H1 (cell line): ENCODE results near the gene VPS9D1. TPM values are rescaled to one million over a fixed set of nuclear protein-coding genes. Genes with fewer than 3 reads are reported as not detected.

ENCODE experiments used
- CTCF ChIA-PET: fragments of 300-600 bp; sonication (Branson Sonifier 250); formaldehyde crosslinking; loops from one replicate; lab custom pipeline; 2021; ENCODE audit not compliant: partially characterized antibody; lab: Charles Lee
- POLR2A ChIA-PET: fragments of 300-600 bp; sonication (Branson Sonifier 250); formaldehyde crosslinking; loops from one replicate; lab custom pipeline; 2021; ENCODE audit warnings: inconsistent platforms; ENCODE audit not compliant: partially characterized antibody; lab: Charles Lee
- DNase-seq, 2 experiments: peaks; one replicate each; pipeline versions ENCODE4 v3.0.0 to v3.0.0-alpha.2; 2010 to 2022; ENCODE audit warnings: low spot score in 2 of 2, low read depth in 1 of 2, mixed read lengths in 1 of 2
- FAIRE-seq: peaks from 2 replicates; lab custom pipeline; 2011; peaks lifted over from hg19 to GRCh38; lab: Jason Lieb, UNC
- H2AFZ ChIP-seq: 2 replicates; pipeline ENCODE4 v1.8.1; 2012; ENCODE audit warnings: low read length, inconsistent platforms
- H2AK5ac ChIP-seq: 2 replicates; pipeline ENCODE4 v1.6.1; 2013; ENCODE audit warnings: low read depth, low read length
- H2BK120ac ChIP-seq: replicated peaks from 2 replicates; pipeline ENCODE3; 2013; ENCODE audit warnings: low read depth, low read length, inconsistent platforms
- H2BK12ac ChIP-seq: 2 replicates; pipeline ENCODE4 v1.6.1; 2013; ENCODE audit warnings: low read depth, low read length
- H2BK15ac ChIP-seq: 2 replicates; pipeline ENCODE4 v1.6.1; 2013; ENCODE audit warnings: low read length
- H2BK20ac ChIP-seq: 2 replicates; pipeline ENCODE4 v1.6.1; 2013; ENCODE audit warnings: low read length
- H2BK5ac ChIP-seq: 2 replicates; pipeline ENCODE4 v1.6.1; 2013; ENCODE audit warnings: low read depth, low read length
- H3K14ac ChIP-seq: 2 replicates; pipeline ENCODE4 v1.6.1; 2013; ENCODE audit warnings: inconsistent platforms; ENCODE audit not compliant: insufficient read length
- H3K18ac ChIP-seq: 2 replicates; pipeline ENCODE4 v1.6.1; 2013; ENCODE audit warnings: low read length; ENCODE audit errors: extremely low read depth
- H3K23ac ChIP-seq: 2 replicates; pipeline ENCODE4 v1.6.1; 2013; ENCODE audit warnings: inconsistent platforms; ENCODE audit not compliant: insufficient read length
- H3K23me2 ChIP-seq: 2 replicates; pipeline ENCODE4 v1.6.1; 2013; ENCODE audit warnings: low read depth, low read length
- H3K27ac ChIP-seq: 2 replicates; pipeline ENCODE4 v1.6.1; 2011; ENCODE audit warnings: low read depth, low read length, inconsistent platforms
- H3K27me3 ChIP-seq, 4 experiments: replicated peaks in 1 of 4; 1 replicate in 1 of 4; 2 replicates in 3 of 4; pipeline versions ENCODE4 v1.6.1 to v1.8.1; 2011 to 2013; ENCODE audit warnings: low read length in 3 of 4, mild to moderate bottlenecking in 3 of 4, inconsistent platforms in 2 of 4, mixed read lengths in 2 of 4, moderate library complexity in 1 of 4; ENCODE audit not compliant: control insufficient read depth in 3 of 4, insufficient read depth in 3 of 4; ENCODE audit errors: extremely low read depth in 1 of 4
- H3K36me3 ChIP-seq, 4 experiments: 2 replicates each; pipeline versions ENCODE4 v1.6.1 to v1.8.1; 2011 to 2013; ENCODE audit warnings: mild to moderate bottlenecking in 4 of 4, low read length in 3 of 4, moderate library complexity in 2 of 4, control low read depth in 1 of 4, inconsistent platforms in 1 of 4; ENCODE audit not compliant: insufficient read depth in 4 of 4, control insufficient read depth in 2 of 4
- H3K4ac ChIP-seq: replicated peaks from 2 replicates; pipeline ENCODE3; 2013; ENCODE audit warnings: low read length, low read depth, mixed read lengths, inconsistent platforms; ENCODE audit not compliant: insufficient read length
- H3K4me1 ChIP-seq, 4 experiments: replicated peaks in 1 of 4; 1 replicate in 1 of 4; 2 replicates in 3 of 4; pipeline versions ENCODE4 v1.6.1 to v1.8.1; 2011 to 2013; ENCODE audit warnings: low read length in 3 of 4, inconsistent platforms in 2 of 4, mixed read lengths in 1 of 4; ENCODE audit not compliant: insufficient read depth in 4 of 4, control insufficient read depth in 3 of 4
- H3K4me2 ChIP-seq, 2 experiments: 2 replicates each; pipeline versions ENCODE4 v1.6.1 to v1.8.1; 2011 to 2013; ENCODE audit warnings: low read depth in 2 of 2, low read length in 2 of 2, control low read depth in 1 of 2, inconsistent platforms in 1 of 2, mild to moderate bottlenecking in 1 of 2; ENCODE audit not compliant: insufficient read depth in 1 of 2
- H3K4me3 ChIP-seq, 4 experiments: fragments of 200-600, 300-600 bp in 1 of 4; sonication (generic), shearing (Covaris generic), sonication (Bioruptor Twin) in 1 of 4; 2 replicates each; pipeline versions ENCODE4 v1.5.1 to v1.8.1; 2011 to 2016; ENCODE audit warnings: low read length in 4 of 4, low read depth in 3 of 4, control low read depth in 2 of 4, inconsistent platforms in 2 of 4, mild to moderate bottlenecking in 2 of 4, mixed read lengths in 1 of 4, moderate library complexity in 1 of 4; ENCODE audit not compliant: insufficient read depth in 2 of 4; ENCODE audit errors: extremely low read depth in 1 of 4
- H3K56ac ChIP-seq: replicated peaks from 2 replicates; pipeline ENCODE3; 2013; ENCODE audit warnings: low read depth, mild to moderate bottlenecking, mixed read lengths, low read length, inconsistent platforms; ENCODE audit not compliant: insufficient read length
- H3K79me1 ChIP-seq: 2 replicates; pipeline ENCODE4 v1.6.1; 2013; ENCODE audit warnings: low read depth, low read length, control low read depth
- H3K79me2 ChIP-seq, 2 experiments: 2 replicates each; pipeline versions ENCODE4 v1.6.1 to v1.8.1; 2012 to 2013; ENCODE audit warnings: low read length in 2 of 2, mild to moderate bottlenecking in 2 of 2, inconsistent platforms in 1 of 2; ENCODE audit not compliant: insufficient read depth in 2 of 2, control insufficient read depth in 1 of 2
- H3K9ac ChIP-seq, 4 experiments: replicated peaks in 1 of 4; 1 replicate in 1 of 4; 2 replicates in 3 of 4; pipeline versions ENCODE4 v1.6.1 to v1.8.1; 2011 to 2013; ENCODE audit warnings: low read depth in 3 of 4, low read length in 3 of 4, control low read depth in 2 of 4, mild to moderate bottlenecking in 2 of 4, moderate library complexity in 2 of 4, inconsistent platforms in 1 of 4; ENCODE audit errors: extremely low read depth in 1 of 4
- H3K9me3 ChIP-seq, 2 experiments: 2 replicates each; pipeline versions ENCODE4 v1.6.1 to v1.8.1; 2012 to 2013; ENCODE audit warnings: mild to moderate bottlenecking in 2 of 2, moderate library complexity in 2 of 2, control low read depth in 1 of 2, inconsistent platforms in 1 of 2, low read depth in 1 of 2, low read length in 1 of 2, mixed read lengths in 1 of 2; ENCODE audit not compliant: insufficient read depth in 2 of 2
- H4K20me1 ChIP-seq, 2 experiments: replicated peaks in 1 of 2; 2 replicates each; pipeline versions ENCODE3 to v1.8.1; 2011 to 2013; ENCODE audit warnings: inconsistent platforms in 2 of 2, low read length in 2 of 2, mild to moderate bottlenecking in 1 of 2; ENCODE audit not compliant: insufficient read depth in 2 of 2, control insufficient read depth in 1 of 2
- H4K5ac ChIP-seq: 2 replicates; pipeline ENCODE4 v1.6.1; 2013; ENCODE audit warnings: low read length, low read depth, mixed read lengths, inconsistent platforms; ENCODE audit not compliant: insufficient read length
- H4K8ac ChIP-seq: 2 replicates; pipeline ENCODE4 v1.8.0; 2013; ENCODE audit warnings: mild to moderate bottlenecking, moderate library complexity, low read length, inconsistent platforms; ENCODE audit not compliant: insufficient read depth; ENCODE audit errors: extremely low read depth
- H4K91ac ChIP-seq: replicated peaks from 2 replicates; pipeline ENCODE3; 2013; ENCODE audit warnings: low read length, mixed read lengths, inconsistent platforms; ENCODE audit not compliant: insufficient read length
- ATF2 ChIP-seq: IDR thresholded peaks from 2 replicates; pipeline ENCODE4 v1.6.1; 2012; ENCODE audit warnings: low read length, inconsistent platforms
- ATF3 ChIP-seq: IDR thresholded peaks from 2 replicates; pipeline ENCODE4 v1.6.1; 2011; ENCODE audit warnings: low read depth, mild to moderate bottlenecking, low read length; ENCODE audit not compliant: insufficient read depth
- BRCA1 ChIP-seq: IDR thresholded peaks from 2 replicates; pipeline ENCODE4 v1.6.1; 2012; ENCODE audit warnings: low read depth, low read length, improper control_type of control experiment
- EP300 ChIP-seq, 2 experiments: IDR thresholded peaks; 1 replicate in 1 of 2; 2 replicates in 1 of 2; pipeline ENCODE4 v1.6.1; 2011 to 2012; ENCODE audit warnings: low read depth in 2 of 2, low read length in 2 of 2, mild to moderate bottlenecking in 2 of 2, borderline replicate concordance in 1 of 2, inconsistent platforms in 1 of 2, moderate library complexity in 1 of 2
- JUND ChIP-seq: IDR thresholded peaks from 2 replicates; pipeline ENCODE4 v1.6.1; 2011; ENCODE audit warnings: mild to moderate bottlenecking, improper control_type of control experiment, low read length
- NANOG ChIP-seq: IDR thresholded peaks from 2 replicates; pipeline ENCODE4 v1.6.1; 2011; ENCODE audit warnings: low read length, low read depth, mild to moderate bottlenecking, inconsistent platforms; ENCODE audit not compliant: insufficient read depth, poor library complexity, severe bottlenecking
- POU5F1 ChIP-seq: IDR thresholded peaks from 2 replicates; pipeline ENCODE4 v1.6.1; 2011; ENCODE audit warnings: low read depth, mild to moderate bottlenecking, low read length, moderate library complexity
- SAP30 ChIP-seq: fragments of 300-600 bp; sonication (generic); IDR thresholded peaks from 2 replicates; pipeline ENCODE4 v1.7.1; 2012; ENCODE audit warnings: low read length, moderate library complexity, mild to moderate bottlenecking, inconsistent platforms; ENCODE audit not compliant: insufficient read depth, insufficient replicate concordance
- SP1 ChIP-seq: IDR thresholded peaks from 2 replicates; pipeline ENCODE4 v1.6.1; 2011; ENCODE audit warnings: low read depth, low read length
- SP2 ChIP-seq: IDR thresholded peaks from 2 replicates; pipeline ENCODE4 v1.6.1; 2012; ENCODE audit warnings: mild to moderate bottlenecking, low read length, inconsistent platforms
- SRF ChIP-seq: IDR thresholded peaks from 2 replicates; pipeline ENCODE4 v1.6.1; 2011; ENCODE audit warnings: mild to moderate bottlenecking, low read depth, low read length, moderate library complexity
- WGBS, 2 experiments: shearing (Covaris generic) in 1 of 2; methylation state at CpG; one replicate each; pipeline versions ENCODE4 v1.1.6 to v1.1.7; 2013 to 2015; ENCODE audit warnings: low lambda C conversion rate in 2 of 2, mixed read lengths in 2 of 2, inconsistent platforms in 1 of 2, low coverage in 1 of 2, missing lambda C conversion rate in 1 of 2; ENCODE audit not compliant: insufficient replicate concordance in 2 of 2, insufficient coverage in 1 of 2, insufficient read length in 1 of 2; ENCODE audit errors: extremely low coverage in 1 of 2, missing lambda C conversion rate in 1 of 2; 5-methylcytosine and 5-hydroxymethylcytosine counted together
- polyA plus RNA-seq, 7 experiments: library from polyadenylated mRNA; depleted of rRNA in 3 of 7; stranded (reverse) in 5 of 7; unstranded in 2 of 7; fragments of >200 nt in 5 of 7; fragments of 200-250 nt in 2 of 7; gene quantifications; 1 replicate in 5 of 7; 2 replicates in 1 of 7; 4 replicates in 1 of 7; pipeline versions ENCODE4 v1.2.1 to v1.2.3, GENCODE V29; 2011 to 2013; ENCODE audit warnings: missing spikeins in 2 of 7, mixed read lengths in 2 of 7
- total RNA-seq: library from RNA; stranded (reverse); fragmentation: NEBNext Ultra II Directional; extraction: Animal tissue kit (Norgen Biotek cat#: 25700); gene quantifications from 2 replicates; pipeline ENCODE4 v1.2.1, GENCODE V29; 2021

VPS9D1 gene
- total and polyA plus RNA-seq, 2 of the 8 experiments (the other 6 are each of a cell fraction or from before 2014, with no cell fraction given): 2.9 to 5.4 TPM

GRCh38 chr16:89668790-89669158 is 51.9 kb downstream of the VPS9D1 start:
- Histone ChIP-seq H3K9me3 (peaks cover 5 to 10% of the 10 kb centered on the region in 2 experiments), H3K23me2 (no peaks in the 10 kb centered on the region), H3K4me1 (no peaks in the 10 kb centered on the region), H2BK5ac (no peak overlapping the region), H2AK5ac (no peak overlapping the region), H2BK15ac (no peak overlapping the region), H3K79me1 (no peaks in the 10 kb centered on the region), H2AFZ (no peak overlapping the region), H4K20me1 (peaks cover 0 to 2% of the 10 kb centered on the region in 2 experiments), H3K4me3 (no peak overlapping the region), H2BK120ac (no peak overlapping the region), H3K79me2 (no peaks in the 10 kb centered on the region), H3K4ac (no peak overlapping the region), H3K23ac (no peak overlapping the region), H3K27me3 (no peaks in the 10 kb centered on the region), H4K91ac (no peak overlapping the region), H3K14ac (no peak overlapping the region), H3K36me3 (0 out of 8 replicates have a peak, but pooled peaks cover 0 to 4% (median 0%) of the 10 kb centered on the region in 4 experiments), H3K9ac (no peak overlapping the region), H3K56ac (no peak overlapping the region), H2BK12ac (no peak overlapping the region), H2BK20ac (no peak overlapping the region), H3K18ac (no peak overlapping the region), H3K27ac (no peak overlapping the region), H3K4me2 (no peak overlapping the region), H4K8ac (no peak overlapping the region), H4K5ac (no peak overlapping the region)
- POLR2A ChIA-PET: interaction anchor here (0.9 to 1.7 kb wide), 3 partner anchors 18 to 288 kb away, joined by 3 to 4 read pairs (median 4); partner anchors contain the start of gene CDK10
- CTCF ChIA-PET: interaction anchor here (0.6 to 3.2 kb wide), 13 partner anchors 8 to 143 kb away, joined by 3 to 20 read pairs (median 3); partner anchors contain the start of gene DPEP1
- DNase-seq (no peak), FAIRE-seq (no peak)
- WGBS, 2 experiments: 89% methylated on average over 5 of the region's 5 CpGs; no CpG with 5 or more reads in 1 of the 2 experiments
- TF ChIP-seq BRCA1: no peak
- no peak for TF ChIP-seq SAP30
- no peak for TF ChIP-seq ATF3
- no peak for TF ChIP-seq EP300 (IDR thresholded peaks at IDR 0.05; ENCODE audit: borderline replicate concordance in 1 of 2, low read depth in 2 of 2, low read length in 2 of 2)
- no peak for TF ChIP-seq SRF
- TF ChIP-seq ATF2: no peak
- TF ChIP-seq POU5F1: no peak
- TF ChIP-seq NANOG: no peak
- TF ChIP-seq SP1: no peak
- TF ChIP-seq SP2: no peak
- TF ChIP-seq JUND: no peak
